ENCODE measurements around the gene DCDC2C. TPM values are rescaled to one million over a fixed set of nuclear protein-coding genes. Genes with fewer than 3 reads are reported as not detected.

DCDC2C gene
- total RNA-seq, 5 donors from 2014 or later (not counting 1 experiment from before 2014, with no cell fraction given): not detected

- ATAC-seq (replicated peaks in 1 of 4): no peak
- no peaks in the 10 kb centered on the region for H3K27me3 ChIP-seq (replicated peaks in 1 of 2; ENCODE audit: control insufficient read depth in 2 of 2, extremely low read depth in 1 of 2, insufficient read depth in 2 of 2, low read length in 1 of 2)
- H3K9me3 Mint-ChIP-seq: no peaks in the 10 kb centered on the region
- H3K36me3 Mint-ChIP-seq: no peaks in the 10 kb centered on the region
- CTCF ChIA-PET: no interaction called here
- H3K36me3 ChIP-seq (ENCODE audit: control insufficient read depth in 2 of 2, extremely low read depth in 1 of 2, insufficient read depth in 1 of 2, low read length in 1 of 2): no peaks in the 10 kb centered on the region
- H3K27ac Mint-ChIP-seq: no peak overlapping the region
- WGBS (ENCODE audit: insufficient coverage): 95% methylated on average over 5 of the region's 5 CpGs
- no peaks in the 10 kb centered on the region for H3K4me1 ChIP-seq (ENCODE audit: control insufficient read depth in 1 of 2, extremely low read depth in 1 of 2, insufficient read depth in 2 of 2, low read length in 2 of 2)
- H3K4me3 ChIP-seq (ENCODE audit: control insufficient read depth in 1 of 2, extremely low read depth in 1 of 2, low read length in 1 of 2): no peak overlapping the region
- no peaks in the 10 kb centered on the region for H3K9me3 ChIP-seq
- H3K27ac ChIP-seq (ENCODE audit: low read length): no peak overlapping the region
- H3K27me3 Mint-ChIP-seq: peaks cover 3 to 7% of the 10 kb centered on the region in 2 donors
- H3K4me3 Mint-ChIP-seq: no peak overlapping the region
- no peak for DNase-seq
- POLR2A ChIA-PET: no interaction called here
- no peaks in the 10 kb centered on the region for H3K4me1 Mint-ChIP-seq
Observed at GRCh38 chr2:3793249-3793648, 89.9 kb downstream of the DCDC2C start.

- ChIA-PET POLR2A (no interaction called here), CTCF (no interaction called here)
- H3K36me3 Mint-ChIP-seq: no peaks in the 10 kb centered on the region
- peaks cover 0 to 8% (median 3%) of the 10 kb centered on the region in 3 donors for H3K9me3 Mint-ChIP-seq
- no peak overlapping the region for H3K4me3 Mint-ChIP-seq
- peaks cover 10 to 15% of the 10 kb centered on the region in 2 donors for H3K27me3 Mint-ChIP-seq
- Histone ChIP-seq H3K9me3 (no peaks in the 10 kb centered on the region), H3K36me3 (ENCODE audit: control insufficient read depth in 2 of 2, extremely low read depth in 1 of 2, insufficient read depth in 1 of 2, low read length in 1 of 2) (no peaks in the 10 kb centered on the region), H3K4me3 (ENCODE audit: control insufficient read depth in 1 of 2, extremely low read depth in 1 of 2, low read length in 1 of 2) (no peak overlapping the region), H3K27ac (ENCODE audit: low read length) (no peak overlapping the region), H3K4me1 (ENCODE audit: control insufficient read depth in 1 of 2, extremely low read depth in 1 of 2, insufficient read depth in 2 of 2, low read length in 2 of 2) (no peaks in the 10 kb centered on the region), H3K27me3 (replicated peaks in 1 of 2; ENCODE audit: control insufficient read depth in 2 of 2, extremely low read depth in 1 of 2, insufficient read depth in 2 of 2, low read length in 1 of 2) (peaks cover 0 to 7% of the 10 kb centered on the region in 2 experiments)
- no peak overlapping the region for H3K27ac Mint-ChIP-seq
- no peak for DNase-seq
- H3K4me1 Mint-ChIP-seq: no peaks in the 10 kb centered on the region
- WGBS (ENCODE audit: insufficient coverage): 73% methylated on average over 3 of the region's 4 CpGs
- ATAC-seq (replicated peaks in 1 of 4): no peak
Observed at GRCh38 chr2:3801506-3801905, 98.1 kb downstream of the DCDC2C start.

- Histone ChIP-seq H3K27me3 (replicated peaks in 1 of 2; ENCODE audit: control insufficient read depth in 2 of 2, extremely low read depth in 1 of 2, insufficient read depth in 2 of 2, low read length in 1 of 2) (peaks cover 0 to 7% of the 10 kb centered on the region in 2 experiments), H3K4me3 (ENCODE audit: control insufficient read depth in 1 of 2, extremely low read depth in 1 of 2, low read length in 1 of 2) (no peak overlapping the region), H3K27ac (ENCODE audit: low read length) (no peak overlapping the region), H3K36me3 (ENCODE audit: control insufficient read depth in 2 of 2, extremely low read depth in 1 of 2, insufficient read depth in 1 of 2, low read length in 1 of 2) (no peaks in the 10 kb centered on the region), H3K9me3 (no peaks in the 10 kb centered on the region), H3K4me1 (ENCODE audit: control insufficient read depth in 1 of 2, extremely low read depth in 1 of 2, insufficient read depth in 2 of 2, low read length in 2 of 2) (no peaks in the 10 kb centered on the region)
- ChIA-PET POLR2A (no interaction called here), CTCF (no interaction called here)
- Mint-ChIP-seq H3K4me1 (no peaks in the 10 kb centered on the region), H3K4me3 (no peak overlapping the region), H3K27ac (no peak overlapping the region), H3K27me3 (peaks cover 7 to 15% of the 10 kb centered on the region in 2 donors), H3K36me3 (no peaks in the 10 kb centered on the region), H3K9me3 (peaks cover 0 to 11% (median 3%) of the 10 kb centered on the region in 3 donors)
- ATAC-seq (replicated peaks in 1 of 4) (no peak), DNase-seq (no peak)
- WGBS (ENCODE audit: insufficient coverage): 73% methylated on average over 9 of the region's 15 CpGs
Observed at GRCh38 chr2:3805201-3805939, 102.0 kb downstream of the DCDC2C start.

GRCh38 chr2:3806168-3806567 is 102.8 kb downstream of the DCDC2C start:
- ChIA-PET POLR2A (no interaction called here), CTCF (no interaction called here)
- Mint-ChIP-seq H3K27me3 (peaks cover 4 to 15% of the 10 kb centered on the region in 2 donors), H3K36me3 (no peaks in the 10 kb centered on the region), H3K27ac (no peak overlapping the region), H3K4me1 (no peaks in the 10 kb centered on the region), H3K4me3 (no peak overlapping the region), H3K9me3 (peaks cover 2 to 15% (median 3%) of the 10 kb centered on the region in 3 donors)
- Histone ChIP-seq H3K36me3 (ENCODE audit: control insufficient read depth in 2 of 2, extremely low read depth in 1 of 2, insufficient read depth in 1 of 2, low read length in 1 of 2) (no peaks in the 10 kb centered on the region), H3K27me3 (replicated peaks in 1 of 2; ENCODE audit: control insufficient read depth in 2 of 2, extremely low read depth in 1 of 2, insufficient read depth in 2 of 2, low read length in 1 of 2) (peaks cover 0 to 7% of the 10 kb centered on the region in 2 experiments), H3K4me3 (ENCODE audit: control insufficient read depth in 1 of 2, extremely low read depth in 1 of 2, low read length in 1 of 2) (no peak overlapping the region), H3K27ac (ENCODE audit: low read length) (no peak overlapping the region), H3K4me1 (ENCODE audit: control insufficient read depth in 1 of 2, extremely low read depth in 1 of 2, insufficient read depth in 2 of 2, low read length in 2 of 2) (no peaks in the 10 kb centered on the region), H3K9me3 (no peaks in the 10 kb centered on the region)
- WGBS (ENCODE audit: insufficient coverage): 81% methylated on average over 9 of the region's 10 CpGs
- DNase-seq (no peak), ATAC-seq (replicated peaks in 1 of 4) (no peak)

GRCh38 chr2:3806730-3807129 is 103.4 kb downstream of the DCDC2C start:
- WGBS (ENCODE audit: insufficient coverage): 65% methylated on average over 6 of the region's 7 CpGs
- Mint-ChIP-seq H3K36me3 (no peaks in the 10 kb centered on the region), H3K4me1 (no peaks in the 10 kb centered on the region), H3K27ac (no peak overlapping the region), H3K9me3 (peaks cover 3 to 19% (median 5%) of the 10 kb centered on the region in 3 donors), H3K4me3 (no peak overlapping the region), H3K27me3 (peaks cover 3 to 15% of the 10 kb centered on the region in 2 donors)
- peaks cover 0 to 4% of the 10 kb centered on the region in 2 experiments for H3K27me3 ChIP-seq (replicated peaks in 1 of 2; ENCODE audit: control insufficient read depth in 2 of 2, extremely low read depth in 1 of 2, insufficient read depth in 2 of 2, low read length in 1 of 2)
- H3K36me3 ChIP-seq (ENCODE audit: control insufficient read depth in 2 of 2, extremely low read depth in 1 of 2, insufficient read depth in 1 of 2, low read length in 1 of 2): no peaks in the 10 kb centered on the region
- no peak overlapping the region for H3K4me3 ChIP-seq (ENCODE audit: control insufficient read depth in 1 of 2, extremely low read depth in 1 of 2, low read length in 1 of 2)
- ChIA-PET POLR2A (no interaction called here), CTCF (no interaction called here)
- H3K9me3 ChIP-seq: no peaks in the 10 kb centered on the region
- no peak for ATAC-seq (replicated peaks in 1 of 4)
- no peaks in the 10 kb centered on the region for H3K4me1 ChIP-seq (ENCODE audit: control insufficient read depth in 1 of 2, extremely low read depth in 1 of 2, insufficient read depth in 2 of 2, low read length in 2 of 2)
- no peak for DNase-seq
- no peak overlapping the region for H3K27ac ChIP-seq (ENCODE audit: low read length)

GRCh38 chr2:3807853-3808252 is 104.5 kb downstream of the DCDC2C start:
- H3K36me3 Mint-ChIP-seq: no peaks in the 10 kb centered on the region
- H3K4me3 ChIP-seq (ENCODE audit: control insufficient read depth in 1 of 2, extremely low read depth in 1 of 2, low read length in 1 of 2): no peak overlapping the region
- CTCF ChIA-PET: no interaction called here
- no peaks in the 10 kb centered on the region for H3K9me3 ChIP-seq
- 63% methylated on average over 1 of the region's 3 CpGs for WGBS (ENCODE audit: insufficient coverage)
- ATAC-seq (replicated peaks in 1 of 4): no peak
- POLR2A ChIA-PET: no interaction called here
- no peak overlapping the region for H3K27ac ChIP-seq (ENCODE audit: low read length)
- peaks cover 0 to 3% of the 10 kb centered on the region in 2 experiments for H3K27me3 ChIP-seq (replicated peaks in 1 of 2; ENCODE audit: control insufficient read depth in 2 of 2, extremely low read depth in 1 of 2, insufficient read depth in 2 of 2, low read length in 1 of 2)
- DNase-seq: no peak
- peaks cover 3 to 29% (median 5%) of the 10 kb centered on the region in 3 donors for H3K9me3 Mint-ChIP-seq
- no peaks in the 10 kb centered on the region for H3K4me1 Mint-ChIP-seq
- H3K4me1 ChIP-seq (ENCODE audit: control insufficient read depth in 1 of 2, extremely low read depth in 1 of 2, insufficient read depth in 2 of 2, low read length in 2 of 2): no peaks in the 10 kb centered on the region
- H3K27me3 Mint-ChIP-seq: peaks cover 2 to 15% of the 10 kb centered on the region in 2 donors
- no peaks in the 10 kb centered on the region for H3K36me3 ChIP-seq (ENCODE audit: control insufficient read depth in 2 of 2, extremely low read depth in 1 of 2, insufficient read depth in 1 of 2, low read length in 1 of 2)
- H3K4me3 Mint-ChIP-seq: no peak overlapping the region
- H3K27ac Mint-ChIP-seq: no peak overlapping the region
